GM18907 (cell line): ENCODE measurements around the gene PDS5A.
"Not testable (repeated sequence)": the region's sequence is repeated elsewhere in the genome, so short reads cannot be mapped to it uniquely, and the experiment has no call there.

Experiments
- ATAC-seq: cut with Tn5 transposase; IDR thresholded peaks from one replicate; pipeline ENCODE4 v1.9.1; 2021; ENCODE audit warnings: mild to moderate bottlenecking, moderate library complexity; ENCODE audit not compliant: unreplicated experiment

The PDS5A gene

DNA sequence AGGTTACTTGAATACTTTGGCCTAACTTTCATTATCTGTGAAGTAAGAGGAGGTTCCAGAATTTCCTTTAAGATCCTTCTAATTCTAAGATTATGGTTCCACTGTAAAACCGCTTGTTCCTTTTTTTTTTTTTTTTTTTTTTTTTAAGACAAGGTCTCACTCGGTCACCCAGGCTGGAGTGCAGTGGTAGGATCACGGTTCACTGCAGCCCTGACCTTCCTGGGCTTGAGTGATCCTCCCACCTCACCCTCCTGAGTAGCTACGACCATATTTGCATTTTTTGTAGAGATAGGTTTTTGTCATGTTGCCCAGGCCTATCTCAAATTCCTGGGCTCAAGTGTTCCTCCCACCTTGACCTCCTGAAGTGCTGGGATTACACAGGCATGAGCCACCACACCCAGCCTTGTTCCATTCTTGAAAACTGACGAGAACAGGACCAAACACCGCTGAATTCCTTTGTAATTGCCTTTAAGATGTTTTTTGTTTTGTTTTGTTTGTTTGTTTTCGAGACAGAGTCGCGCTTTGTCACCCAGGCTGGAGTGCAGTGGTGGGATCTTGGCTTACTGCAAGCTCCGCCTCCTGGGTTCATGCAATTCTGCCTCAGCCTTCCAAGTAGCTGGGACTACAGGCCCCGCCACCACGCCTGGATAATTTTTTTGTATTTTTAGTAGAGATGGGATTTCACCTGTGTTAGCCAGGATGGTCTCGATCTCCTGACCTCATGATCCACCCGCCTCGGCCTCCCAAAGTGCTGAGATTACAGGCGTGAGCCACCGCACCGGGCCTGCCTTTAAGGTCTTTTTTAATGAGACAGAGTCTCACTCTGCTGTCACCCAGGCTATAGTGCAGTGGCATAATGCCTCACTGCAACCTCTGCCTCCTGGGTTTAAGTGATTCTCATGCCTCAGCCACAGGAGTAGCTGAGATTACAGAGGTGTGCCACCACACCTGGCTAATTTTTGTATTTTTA lies 6.8 kb downstream of the PDS5A start:
- no peak for ATAC-seq

DNA sequence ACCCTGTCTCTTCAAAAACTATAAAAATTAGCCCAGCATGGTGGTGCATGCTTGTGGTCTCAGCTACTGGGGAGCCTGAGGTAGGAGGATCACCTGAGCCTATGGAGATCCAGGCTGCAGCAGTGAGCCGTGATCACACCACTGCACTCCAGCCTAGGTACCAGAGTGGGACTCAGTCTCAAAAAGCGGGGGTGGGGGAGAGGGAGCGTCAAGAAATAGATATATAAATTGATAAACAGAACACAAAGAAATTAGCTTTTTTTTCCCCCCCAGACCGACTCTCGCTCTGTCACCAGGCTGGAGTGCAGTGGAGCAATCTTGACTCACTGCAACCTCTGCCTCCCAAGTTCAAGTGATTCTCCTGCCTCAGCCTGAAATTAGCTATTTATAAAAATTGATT lies 14.1 kb downstream of the PDS5A start:
- no peak for ATAC-seq

DNA sequence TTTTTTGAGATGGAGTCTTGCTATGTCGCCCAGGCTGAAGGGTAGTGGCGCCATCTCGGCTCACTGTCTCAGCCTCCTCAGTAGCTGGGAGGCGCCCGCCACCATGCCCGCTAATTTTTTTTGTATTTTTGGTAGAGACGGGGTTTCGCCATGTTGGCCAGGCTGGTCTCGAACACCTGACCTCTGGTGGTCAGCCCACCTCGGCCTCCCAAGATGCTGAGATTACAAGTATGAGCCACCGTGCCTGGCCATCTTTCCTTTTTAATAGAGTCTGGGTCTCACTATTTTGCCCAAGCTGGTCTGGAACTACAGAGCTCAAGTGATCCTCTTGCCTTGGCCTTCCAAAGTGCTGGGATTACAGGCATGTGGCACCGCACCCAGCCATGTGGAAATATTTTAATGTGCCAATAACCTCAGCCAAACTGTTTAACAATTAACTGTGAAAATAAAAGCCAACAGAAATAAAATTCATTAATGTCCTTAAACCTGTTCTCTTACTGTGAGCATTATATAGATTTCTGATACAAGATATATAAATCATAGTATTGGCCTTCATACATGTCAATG lies 16.3 kb downstream of the PDS5A start:
- ATAC-seq, result no peak

DNA sequence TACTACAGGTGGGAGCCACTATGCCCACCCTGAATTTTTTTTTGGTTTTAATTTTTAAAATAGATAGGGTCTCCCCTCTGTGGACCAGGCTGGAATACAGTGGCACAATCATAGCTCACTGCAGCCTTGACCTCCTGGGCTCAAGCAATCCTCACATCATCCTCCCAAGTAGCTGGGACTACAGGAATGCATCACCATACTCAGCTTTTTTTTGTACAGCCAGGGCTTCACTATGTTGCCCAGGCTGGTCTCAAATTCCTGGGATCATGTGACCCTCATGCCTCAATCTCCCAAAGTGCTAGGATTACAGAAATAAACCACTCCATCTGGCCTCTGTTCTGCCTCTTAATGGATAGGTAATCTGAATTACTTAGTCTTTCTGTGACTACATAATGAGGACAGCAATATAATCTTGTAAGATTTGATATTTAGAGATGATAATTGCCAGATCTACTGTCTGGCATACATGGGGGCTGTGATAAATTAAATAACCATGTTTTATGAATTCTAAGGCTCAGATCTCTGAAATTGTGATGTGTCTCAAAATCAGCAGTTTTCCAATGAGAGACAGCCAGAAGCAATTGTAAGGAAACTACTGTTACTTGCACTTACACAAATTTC lies 26.7 kb downstream of the PDS5A start:
- ATAC-seq, result no peak

DNA sequence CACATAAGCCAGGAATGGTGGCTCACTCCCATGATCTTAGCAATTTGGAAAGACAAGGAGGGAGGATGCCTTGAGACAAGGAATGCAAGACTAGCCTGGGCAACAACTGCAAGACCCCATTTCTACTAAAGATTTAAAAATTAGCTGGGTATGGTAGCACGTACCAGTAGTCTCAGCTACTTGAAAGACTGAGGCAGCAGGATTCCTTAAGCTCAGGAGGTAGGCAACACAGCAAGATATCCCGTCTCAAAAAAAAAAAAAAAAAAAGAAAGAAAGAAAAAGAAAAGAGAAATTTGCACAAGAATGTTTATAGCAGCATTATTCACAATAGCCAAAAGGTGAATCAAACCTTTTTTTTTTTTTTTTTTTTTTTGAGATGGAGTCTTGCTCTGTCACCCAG lies 29.7 kb downstream of the PDS5A start:
- ATAC-seq, result no peak

DNA sequence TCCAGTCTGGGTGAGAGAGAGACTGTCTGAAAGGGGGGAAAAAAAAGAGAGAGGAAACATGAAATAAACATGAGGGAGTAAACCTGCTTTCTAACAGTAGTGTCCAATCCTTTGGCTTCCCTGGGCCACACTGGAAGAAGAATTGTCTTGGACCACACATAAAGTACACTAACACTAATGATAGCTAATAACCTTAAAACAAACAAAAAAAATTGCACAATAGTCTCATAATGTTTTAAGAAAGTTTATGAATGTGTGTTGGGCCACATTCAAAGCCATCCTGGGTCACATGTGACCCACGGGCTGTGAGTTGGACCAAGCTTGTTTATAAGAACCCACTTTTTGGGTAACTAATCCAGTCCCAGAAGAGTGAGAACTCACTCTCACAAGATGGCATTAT lies 30.3 kb downstream of the PDS5A start:
- ATAC-seq, result no peak

DNA sequence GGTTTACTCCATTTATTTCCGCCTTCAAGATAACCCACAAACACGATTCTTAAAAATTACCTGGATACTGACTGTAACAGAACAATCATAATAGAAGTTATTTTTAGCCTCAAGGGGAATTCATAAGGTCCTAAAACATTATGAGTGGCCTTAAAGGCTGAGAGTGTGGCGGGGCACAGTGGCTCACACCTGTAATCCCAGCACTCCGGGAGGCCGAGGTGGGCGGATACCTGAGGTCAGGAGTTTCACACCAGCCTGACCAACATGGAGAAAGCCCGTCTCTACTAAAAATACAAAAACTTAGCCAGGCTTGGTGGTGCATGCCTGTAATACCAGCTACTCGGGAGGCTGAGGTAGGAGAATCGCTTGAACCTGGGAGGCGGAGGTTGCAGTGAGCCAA lies 33.5 kb downstream of the PDS5A start:
- ATAC-seq, result not testable (repeated sequence)

DNA sequence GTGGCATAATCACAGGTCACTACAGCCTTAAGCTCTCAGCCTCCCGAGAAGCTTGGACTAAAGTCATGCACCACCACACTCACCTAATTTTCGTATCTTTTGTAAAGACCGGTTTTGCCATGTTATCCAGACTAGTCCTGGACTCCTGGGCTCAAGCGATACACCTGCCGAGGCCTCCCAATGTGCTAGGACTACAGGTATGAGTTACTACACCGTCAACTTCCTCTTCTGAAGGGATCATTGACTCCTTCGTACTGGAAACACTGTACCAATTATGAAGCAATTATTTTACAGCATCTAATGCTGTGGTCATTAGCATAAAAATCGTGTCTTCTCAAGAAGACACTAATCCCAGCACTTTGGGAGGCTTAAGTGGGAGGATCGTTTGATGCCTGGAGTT lies 35.2 kb downstream of the PDS5A start:
- ATAC-seq, result no peak

DNA sequence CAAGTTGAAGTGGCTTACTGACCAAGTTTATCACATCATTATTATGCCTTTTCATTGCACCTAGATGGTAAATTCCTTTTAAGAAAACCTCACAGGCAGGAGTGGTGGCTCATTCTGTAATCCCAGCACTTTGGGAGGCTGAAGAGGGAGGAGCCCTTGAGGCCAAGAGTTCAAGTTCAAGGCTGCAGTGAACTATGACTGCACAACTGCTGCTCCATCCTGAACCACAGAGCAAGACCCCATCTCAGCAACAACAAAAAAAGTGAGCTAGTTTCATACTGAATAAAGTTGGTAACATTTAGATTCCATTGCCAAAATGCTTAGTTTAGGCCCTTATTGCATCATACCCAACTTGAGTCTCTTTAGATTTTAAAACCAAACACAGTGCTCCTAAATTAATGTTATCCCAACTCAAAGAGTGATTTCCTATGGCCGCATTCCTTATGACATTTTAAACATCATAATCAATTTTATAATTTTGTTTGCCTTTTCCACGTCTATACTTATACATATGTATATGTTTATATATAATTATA lies 36.0 kb downstream of the PDS5A start:
- no peak for ATAC-seq

DNA sequence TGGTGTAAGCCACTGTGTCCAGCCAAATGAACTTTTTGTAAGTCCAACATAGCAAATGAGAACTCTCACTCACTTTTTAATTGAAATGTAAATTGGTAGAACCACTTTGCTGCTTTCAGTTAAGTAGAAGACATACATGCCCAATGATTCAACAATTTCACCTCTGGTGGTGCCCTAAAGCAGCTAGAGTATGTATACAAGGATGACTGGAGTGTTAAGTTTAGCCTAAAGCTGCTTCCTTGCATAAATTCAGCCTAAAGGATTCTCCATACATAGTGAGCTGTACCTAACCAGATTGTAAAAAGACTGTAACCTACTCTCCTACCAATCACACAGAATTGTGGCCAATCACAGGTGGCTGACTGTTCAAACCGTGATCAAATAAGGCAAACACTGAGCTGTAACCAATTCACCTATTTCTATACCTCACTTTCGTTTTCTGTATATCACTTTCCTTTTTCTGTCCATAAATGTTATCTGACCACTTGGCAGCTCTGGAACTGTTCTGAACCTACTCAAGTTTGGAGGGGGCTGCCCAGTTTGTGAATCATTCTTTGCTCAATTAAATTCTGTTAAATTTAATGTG lies 39.9 kb downstream of the PDS5A start:
- no peak for ATAC-seq

DNA sequence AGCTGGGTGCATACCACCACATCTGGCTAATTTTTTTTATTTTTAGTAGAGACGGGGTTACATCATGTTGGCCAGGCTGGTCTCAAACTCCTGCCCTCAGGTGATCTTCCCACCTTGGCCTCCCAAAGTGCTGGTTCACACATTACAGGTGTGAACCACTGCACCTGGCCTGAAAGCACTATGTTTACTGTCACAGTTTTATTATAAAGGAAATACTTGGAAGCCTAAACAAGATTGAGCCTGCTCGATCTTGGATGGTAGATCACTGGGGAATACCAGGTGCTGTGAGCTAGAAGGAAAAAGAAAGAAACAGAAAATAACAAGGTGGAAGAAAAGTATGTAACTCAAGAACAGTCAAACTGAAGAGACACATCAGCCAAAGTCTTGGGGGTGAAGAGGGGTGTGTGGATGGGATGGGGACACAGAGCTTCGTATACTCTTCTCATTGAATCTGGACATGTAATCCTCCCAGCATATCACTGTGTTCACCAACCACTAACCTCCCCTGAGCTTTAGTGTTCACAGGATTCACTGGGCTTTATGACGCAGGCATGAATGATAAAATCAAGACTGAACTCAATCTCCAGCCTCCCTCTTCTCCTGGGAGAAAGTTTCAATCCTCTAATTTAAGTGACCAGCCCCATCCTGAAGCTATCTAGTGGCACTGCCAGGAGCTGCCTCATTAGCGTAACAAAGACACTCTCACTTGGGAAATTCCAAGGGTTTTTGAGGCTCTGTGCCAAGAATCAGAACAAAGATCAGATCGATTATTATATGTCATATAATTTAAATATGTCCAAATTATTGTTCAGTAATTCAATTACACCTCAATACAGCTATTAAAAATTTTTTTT lies 40.9 kb downstream of the PDS5A start:
- no peak for ATAC-seq

DNA sequence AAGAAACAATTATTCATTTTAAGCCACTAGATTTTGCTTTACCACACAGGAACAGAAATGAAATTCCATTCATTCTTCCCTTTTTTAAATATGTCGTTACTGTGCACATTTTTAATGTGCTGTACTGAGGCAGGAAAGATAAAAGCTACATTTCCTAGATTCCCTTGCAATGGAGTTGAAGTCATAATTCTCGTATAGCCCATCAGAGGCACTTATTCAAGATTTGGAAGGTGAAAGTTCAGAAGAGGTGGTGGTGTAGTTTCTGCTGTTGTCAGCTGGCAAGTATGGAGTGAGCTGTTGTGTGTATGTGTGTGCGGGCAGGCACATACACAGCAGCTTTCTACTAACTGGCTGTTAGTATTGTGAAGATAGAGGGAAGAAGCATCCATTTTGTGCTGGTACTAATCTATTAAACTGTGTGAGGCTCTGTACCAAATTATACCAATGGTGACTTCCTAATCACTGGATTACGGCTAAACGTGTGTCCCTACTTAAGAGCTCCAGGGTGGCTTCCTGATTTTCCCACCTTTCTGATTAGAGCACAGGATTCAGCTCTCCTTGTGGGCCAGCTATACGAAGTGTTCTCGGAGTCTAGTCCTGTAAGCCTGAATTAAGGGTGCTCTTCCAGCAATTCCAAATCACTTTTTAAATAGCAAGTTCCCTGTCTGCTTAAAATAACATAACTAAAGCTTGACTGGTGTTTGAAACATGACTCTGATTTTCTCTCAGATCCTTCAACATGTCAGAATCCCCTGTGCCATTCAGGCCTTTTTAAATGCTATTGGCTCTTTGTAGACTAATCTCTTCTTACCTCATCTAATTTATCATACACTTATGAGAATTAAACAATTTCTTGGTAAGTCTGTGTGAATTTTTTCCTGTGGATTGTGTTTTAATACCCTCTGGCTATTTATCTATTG lies 43.8 kb downstream of the PDS5A start:
- no peak for ATAC-seq

DNA sequence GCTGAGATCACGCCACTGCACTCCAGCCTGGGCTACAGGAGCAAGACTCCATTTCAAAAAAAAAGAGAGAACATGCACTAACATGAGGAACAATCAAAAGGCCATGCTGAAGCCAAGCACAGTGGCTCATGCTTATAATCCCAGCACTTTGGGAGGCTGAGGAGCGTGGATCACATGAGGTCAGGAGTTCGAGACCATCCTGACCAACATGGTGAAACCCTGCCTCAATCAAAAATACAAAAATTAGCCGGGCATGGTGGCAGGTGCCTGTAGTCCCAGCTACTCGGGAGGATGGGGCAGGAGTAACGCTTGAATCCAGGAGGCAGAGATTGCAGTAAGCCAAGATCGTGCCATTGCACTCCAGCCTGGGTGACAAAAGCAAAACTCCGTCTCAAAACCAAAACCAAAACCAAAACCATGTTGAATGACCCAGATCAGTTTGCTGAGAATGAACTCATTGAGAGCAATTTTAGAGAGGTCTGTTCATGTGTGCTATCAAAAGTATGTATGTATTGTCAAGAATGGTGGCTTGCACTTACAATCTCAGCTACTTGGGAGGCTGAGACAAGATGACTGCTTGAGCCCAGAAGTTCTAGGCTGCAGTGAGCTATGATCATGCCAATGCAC lies 44.8 kb downstream of the PDS5A start:
- no peak for ATAC-seq

DNA sequence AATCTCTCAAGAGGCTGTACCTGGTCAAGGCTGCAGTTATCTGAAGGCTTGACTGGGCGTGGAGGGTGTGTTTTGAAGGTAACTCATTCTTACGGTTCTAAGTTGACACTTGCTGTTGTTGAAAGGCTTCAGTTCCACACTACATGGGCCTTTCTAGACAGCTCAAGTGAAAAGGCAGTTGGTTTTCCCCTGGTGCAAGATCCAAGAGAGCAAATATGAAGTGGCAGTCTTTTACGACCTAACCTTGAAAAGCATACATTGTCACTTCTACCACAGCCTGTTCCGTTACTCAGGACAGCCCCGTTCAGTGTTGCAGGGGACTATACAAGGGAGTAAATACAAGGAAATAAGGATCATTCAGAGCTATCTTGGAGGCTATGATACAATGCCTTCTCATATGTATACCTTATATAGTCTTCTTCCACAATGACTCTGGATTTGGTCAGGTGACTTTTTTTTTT lies 46.2 kb downstream of the PDS5A start:
- no peak for ATAC-seq

DNA sequence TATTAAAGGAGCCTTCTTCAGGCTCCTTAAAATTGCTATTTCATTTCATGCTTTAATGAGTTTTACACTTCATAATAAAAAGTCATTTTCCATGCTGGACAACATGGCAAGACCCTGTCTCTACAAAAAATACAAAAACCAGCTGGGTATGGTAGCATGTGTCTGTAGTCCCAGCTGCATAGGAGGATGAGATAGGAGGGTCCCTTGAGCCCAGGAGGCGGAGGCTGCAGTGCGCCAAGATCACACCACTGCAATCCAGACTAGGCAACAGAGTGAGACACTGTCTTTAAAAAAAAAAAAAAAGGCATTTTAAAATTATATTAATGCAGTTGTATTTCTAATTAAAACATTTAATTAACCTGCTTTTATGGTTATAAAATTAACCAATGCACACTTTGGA lies 49.2 kb downstream of the PDS5A start:
- ATAC-seq, result no peak

DNA sequence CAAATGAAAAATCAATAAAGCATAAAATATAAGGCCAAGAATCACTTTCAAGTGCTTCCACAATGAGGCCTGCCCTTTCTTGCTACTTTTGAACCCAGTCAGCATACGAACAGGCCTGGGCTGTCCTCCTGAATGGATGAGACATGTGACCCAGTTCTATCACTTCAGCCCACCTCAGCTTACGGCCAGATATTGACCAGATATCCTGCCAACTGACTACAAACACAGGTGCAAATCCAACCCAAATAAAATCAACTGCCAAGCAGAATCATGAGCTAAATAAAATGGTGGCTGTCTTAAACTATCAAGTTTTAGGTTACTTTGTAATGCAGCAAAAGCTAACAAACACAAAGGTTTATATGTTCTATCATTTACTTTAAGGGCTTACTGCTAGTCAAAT lies 53.7 kb downstream of the PDS5A start:
- ATAC-seq, result no peak

DNA sequence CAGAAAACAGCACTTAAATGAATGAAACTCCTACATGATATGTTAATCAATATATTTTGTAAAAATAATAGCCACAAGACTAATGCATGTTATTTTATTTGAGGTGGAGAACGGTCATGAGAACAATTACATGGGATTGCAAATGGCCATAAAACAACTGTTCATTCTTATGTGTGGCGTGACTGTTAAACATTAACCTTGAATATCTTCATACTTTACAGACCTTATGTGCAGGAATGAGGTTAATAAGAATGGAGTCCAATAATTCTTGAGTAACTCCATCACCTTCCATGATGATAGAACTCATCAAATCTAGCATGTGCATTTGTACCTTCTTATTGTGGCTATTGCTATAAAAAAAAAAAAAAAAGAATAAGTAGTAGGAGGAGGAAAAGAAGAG lies 55.3 kb downstream of the PDS5A start:
- ATAC-seq, result no peak

DNA sequence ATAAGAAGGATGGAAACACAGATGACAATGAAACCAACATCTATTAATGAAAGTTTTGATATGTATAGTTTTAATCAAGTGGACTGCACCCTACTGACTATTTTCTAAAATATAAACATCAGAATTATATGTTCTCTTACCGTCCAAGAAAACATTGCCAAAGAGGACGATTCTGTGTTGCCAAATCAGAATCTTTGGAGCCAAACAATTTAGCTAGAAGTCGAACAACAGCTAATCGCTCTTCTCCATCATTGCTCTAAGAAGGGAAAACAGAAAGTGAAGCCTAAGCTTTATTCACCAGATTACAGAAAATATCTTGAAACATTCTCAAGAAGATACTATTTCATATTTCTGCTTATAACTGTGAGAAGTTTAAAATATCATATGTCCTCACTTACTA lies 64.2 kb downstream of the PDS5A start:
- ATAC-seq, result no peak

DNA sequence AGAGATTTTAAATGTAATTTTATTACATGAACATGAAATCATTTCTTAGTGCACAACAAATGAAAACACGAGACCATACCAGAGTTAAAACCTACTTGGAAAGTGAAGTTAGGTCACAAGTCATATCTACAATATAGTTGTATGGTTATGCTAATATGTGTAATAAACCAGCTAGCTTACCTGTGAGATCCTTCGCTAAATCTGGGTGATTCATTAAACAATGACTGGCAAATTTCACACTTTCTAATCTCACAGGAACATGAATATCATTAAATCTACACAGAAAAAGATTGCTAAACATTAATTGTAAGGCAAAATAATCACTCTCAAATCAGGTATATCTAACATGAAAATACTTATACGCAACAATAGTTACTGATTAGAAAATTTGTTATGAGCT lies 67.6 kb downstream of the PDS5A start:
- ATAC-seq, result no peak
